Thymus (tissue), 11 donors: Measurements from ENCODE around the gene GSG1L2. TPM values are rescaled to one million over a fixed set of nuclear protein-coding genes. Genes with fewer than 3 reads are reported as not detected.

Experiments used
- DNase-seq, 9 donors: peaks; one replicate each; pipeline ENCODE4 v3.0.0-alpha.2; 2013; ENCODE audit warnings: low spot score in 9 of 9, low read depth in 6 of 9, missing footprints in 1 of 9
- H3K27ac ChIP-seq, 2 donors: one replicate each; pipeline ENCODE4 v1.5.1; 2013; ENCODE audit warnings: control low read depth in 1 of 2, low read depth in 1 of 2, low read length in 1 of 2, mild to moderate bottlenecking in 1 of 2, moderate library complexity in 1 of 2
- H3K27me3 ChIP-seq, 2 donors: one replicate each; pipeline ENCODE4 v1.5.1; 2013; ENCODE audit warnings: low read length in 1 of 2; ENCODE audit not compliant: control insufficient read depth in 2 of 2, insufficient read depth in 1 of 2
- H3K36me3 ChIP-seq, 2 donors: one replicate each; pipeline ENCODE4 v1.5.1; 2013; ENCODE audit warnings: low read length in 1 of 2, mild to moderate bottlenecking in 1 of 2, moderate library complexity in 1 of 2; ENCODE audit not compliant: control insufficient read depth in 2 of 2, insufficient read depth in 2 of 2
- H3K4me1 ChIP-seq, 2 donors: one replicate each; pipeline ENCODE4 v1.5.1; 2013; ENCODE audit warnings: low read length in 2 of 2; ENCODE audit not compliant: control insufficient read depth in 2 of 2, insufficient read depth in 2 of 2
- H3K4me3 ChIP-seq, 2 donors: one replicate each; pipeline ENCODE4 v1.5.1; 2013; ENCODE audit warnings: low read length in 2 of 2, control low read depth in 1 of 2, mild to moderate bottlenecking in 1 of 2
- H3K9me3 ChIP-seq, 2 donors: one replicate each; pipeline ENCODE4 v1.5.1; 2013; ENCODE audit warnings: low read length in 1 of 2, mild to moderate bottlenecking in 1 of 2; ENCODE audit not compliant: control insufficient read depth in 2 of 2, insufficient read depth in 1 of 2
- WGBS: extraction: QIAGEN DNeasy Blood & Tissue Kit; methylation state at CpG from one replicate; pipeline ENCODE4 v1.1.7; 2013; 5-methylcytosine and 5-hydroxymethylcytosine counted together
- polyA plus RNA-seq: library from polyadenylated mRNA; stranded (reverse); fragments of 200-250 nt; gene quantifications from one replicate; pipeline ENCODE4 v1.2.3, GENCODE V29; 2013
- total RNA-seq: library from RNA; stranded (reverse); fragments of 120-200 nt; gene quantifications from one replicate; pipeline ENCODE4 v1.2.4, GENCODE V29; 2013
- donor health status: healthy.

The GSG1L2 gene
- total and polyA plus RNA-seq, 2 donors, result not detected

DNA sequence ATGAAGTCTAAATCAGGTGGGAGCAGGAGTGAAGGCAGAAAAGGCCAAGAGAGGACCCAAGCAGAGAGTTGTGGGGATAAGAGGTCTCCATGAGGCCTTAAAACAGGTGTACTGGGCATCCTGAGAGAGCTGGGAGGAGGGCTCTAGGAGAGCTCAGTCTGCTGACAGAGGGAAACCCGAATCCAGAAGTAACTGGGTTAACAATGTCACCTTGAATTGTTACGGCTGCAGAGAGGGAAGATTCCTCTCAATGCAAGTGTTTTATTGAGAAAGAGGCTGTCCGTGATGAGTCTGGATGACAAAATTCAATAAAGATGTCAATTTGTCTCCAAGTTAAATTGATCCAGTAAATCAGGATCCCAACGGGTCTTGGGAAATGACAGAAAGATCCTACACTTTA lies 38.8 kb downstream of the GSG1L2 start:
- H3K9me3 ChIP-seq, result no peaks in the 10 kb centered on the region
- no peaks in the 10 kb centered on the region for H3K36me3 ChIP-seq
- H3K27me3 ChIP-seq, result no peaks in the 10 kb centered on the region
- H3K4me1 ChIP-seq, result no peaks in the 10 kb centered on the region
- no peak overlapping the region for H3K4me3 ChIP-seq
- H3K27ac ChIP-seq, result no peak overlapping the region
- WGBS, result 85% methylated on average over 4 of the region's 4 CpGs
- DNase-seq, result no peak

DNA sequence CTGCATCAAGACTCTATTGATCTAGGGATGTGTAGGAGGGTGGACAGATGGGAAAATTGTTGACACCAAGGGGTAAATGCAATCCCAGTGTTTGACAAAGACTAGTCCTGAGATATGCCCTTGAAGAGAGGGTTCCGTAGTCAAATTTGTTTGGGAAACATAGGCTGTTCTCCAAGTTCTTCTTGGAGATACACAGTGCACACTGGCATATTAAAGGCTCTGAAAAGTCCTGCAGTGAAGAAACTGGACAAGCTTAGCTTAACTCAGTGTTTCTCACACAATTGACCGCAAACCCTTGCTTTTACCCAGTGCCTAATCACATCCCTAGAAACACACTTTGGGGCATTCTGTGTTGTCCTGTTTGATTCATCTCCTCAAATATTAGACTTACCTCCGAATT lies 41.3 kb downstream of the GSG1L2 start:
- Histone ChIP-seq H3K27me3 (no peaks in the 10 kb centered on the region), H3K36me3 (no peaks in the 10 kb centered on the region), H3K9me3 (no peaks in the 10 kb centered on the region), H3K4me3 (no peak overlapping the region), H3K4me1 (no peaks in the 10 kb centered on the region), H3K27ac (no peak overlapping the region)
- WGBS, result 95% methylated on average over 3 of the region's 3 CpGs
- DNase-seq, result no peak

DNA sequence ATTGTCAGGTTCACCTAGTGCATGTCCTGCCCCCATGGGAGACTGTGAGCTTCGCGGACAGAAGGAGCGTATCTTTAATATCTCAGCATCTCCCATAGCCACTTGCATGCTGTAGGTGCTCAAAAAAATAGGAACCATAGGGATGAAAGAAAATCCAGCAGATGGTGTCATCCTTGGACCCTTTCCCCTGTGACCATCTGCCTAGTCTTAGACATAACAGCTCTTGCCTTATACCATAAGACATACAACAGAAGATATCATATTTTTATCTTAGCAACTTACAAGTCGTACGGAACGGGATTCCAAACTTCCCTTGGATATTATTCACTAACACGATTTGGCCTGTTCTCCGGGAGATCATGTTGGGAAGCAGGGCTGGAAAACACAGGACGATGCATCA lies 45.0 kb downstream of the GSG1L2 start:
- 95% methylated on average over 9 of the region's 9 CpGs for WGBS
- H3K36me3 ChIP-seq, result no peaks in the 10 kb centered on the region
- H3K27me3 ChIP-seq, result no peaks in the 10 kb centered on the region
- H3K4me1 ChIP-seq, result no peaks in the 10 kb centered on the region
- H3K9me3 ChIP-seq, result no peaks in the 10 kb centered on the region
- no peak overlapping the region for H3K4me3 ChIP-seq
- no peak overlapping the region for H3K27ac ChIP-seq
- no peak for DNase-seq

DNA sequence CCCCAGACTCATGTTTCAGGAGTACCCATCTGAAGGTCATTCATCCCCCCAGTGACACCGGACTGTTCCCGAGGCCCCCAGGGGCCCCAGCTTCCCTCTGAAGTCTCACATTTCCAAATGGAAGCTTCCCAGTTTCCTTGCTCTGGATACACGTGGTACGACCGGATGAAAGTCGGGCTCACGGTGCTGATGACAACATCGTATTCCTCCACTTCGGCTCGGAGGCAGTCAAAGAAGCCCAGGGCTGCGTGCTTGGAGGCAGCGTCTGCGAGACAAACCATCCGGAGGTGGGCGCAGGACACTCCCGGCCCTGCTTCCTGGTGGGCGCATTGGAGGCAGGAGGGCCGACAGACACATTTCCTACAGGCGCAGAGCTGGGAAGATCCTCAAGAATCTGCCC lies 49.2 kb downstream of the GSG1L2 start:
- Histone ChIP-seq H3K4me1 (no peaks in the 10 kb centered on the region), H3K27me3 (no peaks in the 10 kb centered on the region), H3K27ac (no peak overlapping the region), H3K4me3 (no peak overlapping the region), H3K36me3 (no peaks in the 10 kb centered on the region), H3K9me3 (no peaks in the 10 kb centered on the region)
- WGBS, result 88% methylated on average over 19 of the region's 19 CpGs
- no peak for DNase-seq

DNA sequence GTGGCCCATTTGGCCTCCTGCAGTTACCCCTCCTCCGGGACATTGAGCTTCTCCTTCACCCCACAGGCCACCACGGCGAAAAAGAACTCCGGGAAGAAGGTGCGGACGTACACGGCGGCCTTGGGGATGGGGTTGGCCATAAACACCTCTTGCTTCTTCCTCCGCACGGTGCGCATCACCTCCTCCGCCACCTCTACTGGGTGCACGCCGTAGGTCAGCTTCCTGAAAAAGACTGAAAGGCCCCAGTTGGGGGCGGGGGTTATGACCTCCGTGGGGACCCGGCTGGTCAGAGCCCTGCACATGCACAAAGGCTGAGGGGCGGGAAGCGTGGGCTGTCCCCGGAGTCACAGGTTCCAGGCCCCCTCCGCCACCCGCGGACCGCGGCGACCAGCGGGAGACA lies 50.4 kb downstream of the GSG1L2 start:
- no peak overlapping the region for H3K27ac ChIP-seq
- DNase-seq, result no peak
- H3K27me3 ChIP-seq, result no peaks in the 10 kb centered on the region
- H3K4me1 ChIP-seq, result no peaks in the 10 kb centered on the region
- WGBS, result 95% methylated on average over 27 of the region's 27 CpGs
- no peak overlapping the region for H3K4me3 ChIP-seq
- H3K9me3 ChIP-seq, result no peaks in the 10 kb centered on the region
- no peaks in the 10 kb centered on the region for H3K36me3 ChIP-seq

DNA sequence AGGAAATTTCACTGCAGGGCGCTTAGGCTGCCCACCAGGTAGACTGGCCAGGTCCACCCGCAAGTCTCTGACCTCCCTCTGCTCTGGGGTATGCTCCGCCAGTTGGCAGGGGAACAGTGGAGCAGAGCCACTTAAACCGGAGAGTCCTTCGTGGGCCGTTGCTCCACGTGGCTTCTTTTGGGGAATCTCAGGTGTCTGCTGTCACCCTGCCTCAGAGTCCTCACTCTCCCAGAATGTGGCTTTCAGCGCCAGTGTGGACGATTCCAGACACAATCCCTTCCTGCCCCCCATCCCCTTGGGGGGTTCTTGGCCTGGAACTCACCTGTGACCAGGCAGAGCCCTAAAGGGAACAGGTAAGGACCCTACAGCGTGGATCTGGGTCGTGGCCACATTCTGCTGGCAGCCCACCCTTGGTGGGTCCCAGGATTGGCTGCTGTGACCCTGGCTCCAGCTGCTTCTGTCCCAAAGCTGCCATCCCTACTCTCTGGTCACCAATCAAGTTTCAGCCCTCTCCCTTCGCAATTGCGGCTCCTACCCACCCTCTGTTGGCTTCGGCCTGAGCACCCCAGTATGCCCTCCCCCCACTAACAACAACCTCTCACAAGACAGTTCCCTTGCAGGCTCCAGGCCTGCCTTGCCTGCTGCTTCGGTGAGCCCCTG lies 52.7 kb downstream of the GSG1L2 start:
- Histone ChIP-seq H3K36me3 (no peaks in the 10 kb centered on the region), H3K4me3 (no peak overlapping the region), H3K9me3 (no peaks in the 10 kb centered on the region), H3K27me3 (no peaks in the 10 kb centered on the region), H3K4me1 (no peaks in the 10 kb centered on the region), H3K27ac (no peak overlapping the region)
- 90% methylated on average over 15 of the region's 15 CpGs for WGBS
- no peak for DNase-seq

DNA sequence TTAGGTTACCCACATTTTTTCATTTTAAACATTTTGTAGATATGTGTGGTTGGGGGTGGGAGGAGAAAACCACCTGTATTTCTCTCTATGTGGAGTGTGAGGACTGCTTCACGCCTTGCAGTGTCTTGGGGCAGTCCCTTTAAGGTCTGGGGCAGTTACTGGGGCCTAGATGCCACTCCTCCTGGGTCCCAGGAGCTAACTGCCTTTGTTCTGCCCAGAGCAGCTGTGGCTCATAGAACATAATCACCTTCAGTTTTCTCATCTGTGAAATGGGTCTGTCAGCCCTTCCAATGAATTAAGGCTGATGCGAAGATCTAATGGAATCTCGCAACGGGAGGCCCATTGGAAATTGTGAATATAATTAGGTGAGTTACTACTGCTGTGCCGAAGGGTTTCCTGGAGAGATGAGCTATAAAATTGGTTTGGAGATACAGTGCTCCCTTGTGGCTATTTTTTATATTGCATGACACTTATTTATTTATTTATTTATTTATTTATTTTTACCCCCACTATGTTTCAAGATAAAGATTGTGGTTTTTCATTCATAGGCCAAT lies 53.4 kb downstream of the GSG1L2 start:
- H3K4me1 ChIP-seq, result no peaks in the 10 kb centered on the region
- no peaks in the 10 kb centered on the region for H3K9me3 ChIP-seq
- no peaks in the 10 kb centered on the region for H3K27me3 ChIP-seq
- WGBS, result 39% methylated on average over 5 of the region's 5 CpGs
- peak in 2 of 9 donors; percentile 22 to 27 for DNase-seq
- no peak overlapping the region for H3K4me3 ChIP-seq
- no peaks in the 10 kb centered on the region for H3K36me3 ChIP-seq
- no peak overlapping the region for H3K27ac ChIP-seq

DNA sequence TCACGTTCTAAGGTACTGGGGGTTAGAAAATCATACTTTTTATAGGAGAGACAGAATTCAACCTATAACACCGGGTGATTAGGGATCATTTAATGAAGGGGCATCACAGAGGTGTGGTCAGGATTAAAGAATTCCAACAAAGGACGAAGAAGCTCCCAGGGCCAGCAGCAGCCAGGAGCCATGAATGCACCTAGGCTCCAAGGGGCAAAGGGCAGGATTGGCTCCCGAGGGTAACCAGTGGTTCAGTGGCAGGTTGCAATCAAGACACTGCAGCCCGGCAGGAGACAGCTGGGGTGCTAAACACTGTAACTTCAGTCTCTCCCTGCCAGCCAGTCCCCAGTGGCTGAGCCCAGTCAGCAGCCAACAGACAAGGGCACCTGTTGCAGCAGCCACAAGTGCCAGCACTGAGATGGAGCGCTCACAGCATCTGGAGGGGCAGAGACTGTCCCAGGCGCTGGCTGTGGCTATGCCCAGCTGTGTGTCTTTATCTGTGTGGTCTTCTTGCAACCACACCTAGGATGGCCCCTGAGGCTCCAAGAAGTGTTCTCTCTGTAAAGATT lies 54.4 kb downstream of the GSG1L2 start:
- Histone ChIP-seq H3K4me1 (no peaks in the 10 kb centered on the region), H3K9me3 (no peaks in the 10 kb centered on the region), H3K27me3 (no peaks in the 10 kb centered on the region), H3K36me3 (no peaks in the 10 kb centered on the region), H3K27ac (no peak overlapping the region), H3K4me3 (no peak overlapping the region)
- 88% methylated on average over 7 of the region's 7 CpGs for WGBS
- no peak for DNase-seq

DNA sequence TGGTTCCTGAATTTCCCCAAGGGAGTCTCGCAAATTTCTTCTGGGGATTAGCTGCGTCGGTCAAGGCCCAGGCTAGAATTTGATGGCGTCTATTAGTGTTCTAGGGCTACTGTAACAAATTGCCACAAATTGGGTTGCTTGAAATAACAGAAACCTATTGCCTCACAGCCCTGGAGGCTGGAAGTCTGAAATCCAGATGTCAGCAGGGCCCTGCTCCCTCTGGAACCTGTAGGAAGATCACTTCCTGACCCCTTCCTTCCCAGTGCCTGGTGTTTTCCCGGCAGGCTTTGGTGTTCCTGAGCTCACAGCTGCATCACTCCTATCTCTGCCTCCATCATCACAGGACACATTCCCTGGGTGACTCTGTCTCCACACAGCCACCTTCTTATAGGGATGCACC lies 54.9 kb downstream of the GSG1L2 start:
- no peak overlapping the region for H3K27ac ChIP-seq
- H3K36me3 ChIP-seq, result no peaks in the 10 kb centered on the region
- WGBS, result 79% methylated on average over 5 of the region's 5 CpGs
- H3K4me3 ChIP-seq, result no peak overlapping the region
- no peaks in the 10 kb centered on the region for H3K9me3 ChIP-seq
- no peaks in the 10 kb centered on the region for H3K27me3 ChIP-seq
- no peak for DNase-seq
- H3K4me1 ChIP-seq, result no peaks in the 10 kb centered on the region
